Subcutaneous adipose tissue (tissue), 4 donors: ENCODE measurements around the gene DCTN5. TPM values are rescaled to one million over a fixed set of nuclear protein-coding genes. Genes with fewer than 3 reads are reported as not detected.

Source experiments
- total RNA-seq, 4 donors: library from RNA; depleted of rRNA; stranded (reverse); fragments of >200 nt; gene quantifications; one replicate each; pipeline ENCODE4 v1.1.0, GENCODE V29; 2016
- TF ChIP-seq, protein P1 (sequence below): fragments of 450-650 bp; IDR thresholded peaks from one replicate; pipeline ENCODE4 v1.5.1; 2016; ENCODE audit warnings: low read depth, mild to moderate bottlenecking, control low read depth, antibody characterized with exemption, moderate library complexity

Gene DCTN5
- total RNA-seq, 4 donors from 2014 or later, result 25.1 to 35.8 (median 28.4) TPM

DNA sequence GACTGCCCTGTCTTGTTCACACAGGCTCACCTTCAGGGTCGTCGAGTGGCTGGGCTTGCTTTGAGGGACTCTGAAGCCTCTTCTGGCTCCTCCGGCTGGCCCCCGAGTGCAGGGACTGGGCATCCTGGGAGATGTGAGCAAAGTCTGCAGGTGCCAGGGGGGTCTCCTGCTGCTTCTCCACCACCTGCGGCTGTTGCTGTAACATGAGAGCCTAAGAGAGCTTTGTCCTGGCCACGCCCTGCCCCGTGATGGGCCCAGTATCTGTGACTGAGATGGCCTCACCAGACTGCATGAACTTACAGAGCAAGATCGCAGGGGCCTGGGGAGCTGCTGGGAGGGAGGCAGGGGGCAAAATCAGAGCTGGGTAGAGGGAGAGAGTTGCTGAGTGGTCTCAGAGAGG, 59.2 kb downstream of the DCTN5 start:
- TF ChIP-seq, protein P1, sequence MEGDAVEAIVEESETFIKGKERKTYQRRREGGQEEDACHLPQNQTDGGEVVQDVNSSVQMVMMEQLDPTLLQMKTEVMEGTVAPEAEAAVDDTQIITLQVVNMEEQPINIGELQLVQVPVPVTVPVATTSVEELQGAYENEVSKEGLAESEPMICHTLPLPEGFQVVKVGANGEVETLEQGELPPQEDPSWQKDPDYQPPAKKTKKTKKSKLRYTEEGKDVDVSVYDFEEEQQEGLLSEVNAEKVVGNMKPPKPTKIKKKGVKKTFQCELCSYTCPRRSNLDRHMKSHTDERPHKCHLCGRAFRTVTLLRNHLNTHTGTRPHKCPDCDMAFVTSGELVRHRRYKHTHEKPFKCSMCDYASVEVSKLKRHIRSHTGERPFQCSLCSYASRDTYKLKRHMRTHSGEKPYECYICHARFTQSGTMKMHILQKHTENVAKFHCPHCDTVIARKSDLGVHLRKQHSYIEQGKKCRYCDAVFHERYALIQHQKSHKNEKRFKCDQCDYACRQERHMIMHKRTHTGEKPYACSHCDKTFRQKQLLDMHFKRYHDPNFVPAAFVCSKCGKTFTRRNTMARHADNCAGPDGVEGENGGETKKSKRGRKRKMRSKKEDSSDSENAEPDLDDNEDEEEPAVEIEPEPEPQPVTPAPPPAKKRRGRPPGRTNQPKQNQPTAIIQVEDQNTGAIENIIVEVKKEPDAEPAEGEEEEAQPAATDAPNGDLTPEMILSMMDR, result no peak

DNA sequence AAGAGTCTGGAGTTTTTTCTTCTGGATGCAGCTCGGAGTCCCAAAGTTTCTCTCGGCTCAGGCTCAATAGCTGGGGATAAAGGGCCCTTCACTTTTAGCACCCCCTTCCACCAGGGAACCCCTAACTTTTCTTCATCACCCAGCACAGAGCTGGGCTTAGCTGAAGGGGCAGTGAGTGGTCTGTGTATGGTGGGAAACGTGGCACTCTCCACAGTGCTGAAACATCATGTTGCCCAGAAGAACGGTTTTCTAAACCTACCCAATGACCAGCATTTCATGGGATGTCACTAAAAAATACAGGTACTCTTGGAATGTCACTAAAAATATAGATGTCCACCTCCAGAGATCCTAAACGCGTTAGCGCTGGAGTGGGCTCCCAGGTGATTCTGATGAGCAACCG, 59.8 kb downstream of the DCTN5 start:
- TF ChIP-seq, protein P1, result no peak

DNA sequence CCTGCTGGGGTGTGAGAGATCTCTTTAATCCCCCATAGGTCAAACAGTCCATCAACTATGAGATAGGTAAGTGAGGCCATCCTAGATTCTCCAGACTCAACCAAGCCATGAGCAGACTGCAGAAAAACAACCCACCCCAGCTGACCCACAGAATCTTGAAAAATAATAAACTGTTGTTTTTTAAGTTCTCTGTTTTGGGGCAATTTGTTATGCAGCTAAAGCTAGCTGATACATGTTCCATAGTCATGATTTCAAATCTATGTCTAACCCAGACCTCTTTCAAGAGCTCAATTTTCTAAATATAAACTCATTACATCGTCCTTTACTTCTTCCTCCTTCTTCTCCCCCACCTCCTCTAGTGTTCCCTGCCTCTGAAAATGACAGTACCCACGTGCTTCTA, 61.7 kb downstream of the DCTN5 start:
- TF ChIP-seq, protein P1, result no peak

DNA sequence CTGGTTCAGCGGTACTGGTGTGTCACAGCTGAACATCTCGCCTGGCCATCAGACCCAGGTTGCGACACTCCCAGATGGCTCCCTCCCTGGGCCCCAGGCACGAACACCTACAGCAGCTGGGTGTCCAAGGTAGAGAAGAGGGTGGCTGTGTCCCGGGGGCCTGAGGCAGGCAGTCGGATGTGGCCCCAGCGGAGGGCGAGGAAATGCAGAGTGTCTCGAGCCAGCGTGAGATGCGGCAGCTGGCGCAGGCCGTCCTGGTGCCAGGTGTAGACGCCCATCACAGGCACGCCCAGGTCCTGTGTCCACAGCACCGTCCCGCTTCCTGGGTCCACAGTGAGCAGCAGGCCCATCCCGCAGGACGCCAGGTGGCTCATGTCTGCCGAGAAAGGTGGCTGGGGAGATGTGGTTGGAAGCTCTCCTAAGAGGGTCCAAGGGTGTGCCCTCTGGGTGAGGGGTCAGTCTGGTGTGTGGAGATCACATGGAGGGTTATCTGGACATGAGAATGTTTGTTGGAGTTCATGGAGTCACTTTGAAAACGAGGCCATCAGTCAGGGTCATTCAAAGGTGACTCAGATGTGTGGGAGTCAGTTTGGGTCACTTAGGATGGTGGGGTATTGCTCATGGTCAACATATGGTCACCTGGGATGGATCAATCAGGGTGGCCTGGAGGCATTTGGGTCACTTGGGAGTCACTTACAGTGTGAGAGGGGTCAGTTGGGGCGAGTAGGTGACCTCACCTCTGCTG, 63.7 kb downstream of the DCTN5 start:
- TF ChIP-seq, protein P1, result no peak

DNA sequence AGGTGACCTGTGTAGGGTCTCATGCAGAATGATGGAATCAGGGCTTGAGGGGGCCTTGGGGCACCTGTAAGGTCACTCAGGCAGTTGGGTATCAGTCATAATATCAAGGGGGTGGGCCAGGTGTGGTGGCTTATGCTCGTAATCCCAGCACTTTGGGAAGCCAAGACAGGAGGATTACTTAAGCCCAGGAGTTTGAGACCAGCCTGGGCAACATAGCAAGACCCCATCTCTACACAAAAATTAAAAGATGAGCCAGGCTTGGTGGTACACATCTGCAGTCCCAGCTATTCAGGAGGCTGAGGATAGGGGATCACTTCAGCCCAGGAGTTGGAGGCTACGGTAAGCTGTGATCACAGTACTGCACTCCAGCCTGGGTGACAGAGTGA, 64.2 kb downstream of the DCTN5 start:
- TF ChIP-seq, protein P1, result no peak

DNA sequence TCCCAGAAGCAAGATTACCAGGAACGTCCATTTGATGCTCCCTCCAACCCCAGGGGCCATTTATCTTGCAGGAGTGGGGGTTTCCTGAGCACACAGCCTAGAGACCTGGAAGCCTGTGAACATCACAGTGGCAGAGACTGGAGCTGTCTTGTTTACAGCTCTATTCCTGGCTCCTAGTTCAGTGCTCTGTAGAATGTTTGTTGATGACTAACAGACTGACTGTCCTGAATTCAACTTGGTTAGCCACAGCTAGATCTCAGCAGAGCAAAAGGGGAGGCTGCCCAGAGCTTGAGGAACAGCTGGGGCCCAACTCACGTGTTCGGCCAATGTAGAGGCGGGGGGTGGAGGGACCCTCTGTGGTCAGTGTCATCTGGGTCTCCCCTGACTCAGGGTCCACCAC, 65.2 kb downstream of the DCTN5 start:
- TF ChIP-seq, protein P1, result no peak

DNA sequence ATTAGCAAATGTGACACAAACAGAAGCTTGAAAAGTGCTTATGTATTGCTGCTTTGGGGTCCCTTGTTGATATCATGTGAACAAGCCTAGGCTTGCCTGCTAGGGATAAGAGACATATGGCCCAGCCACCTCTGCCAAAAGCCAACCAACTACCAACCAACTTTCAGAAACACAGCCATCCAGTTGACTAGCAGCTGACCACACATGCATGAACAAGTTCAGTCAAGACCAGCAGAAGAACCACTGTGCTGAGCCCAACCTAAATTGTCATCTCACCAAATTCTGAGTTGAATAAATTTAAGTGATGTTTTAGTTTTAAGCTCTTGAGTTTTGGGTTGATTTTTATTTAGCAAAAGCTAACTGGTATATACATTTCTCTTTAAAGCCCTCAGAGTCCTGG, 68.3 kb downstream of the DCTN5 start:
- TF ChIP-seq, protein P1, result no peak
